ENCODE data around the gene C1QTNF3. TPM values are rescaled to one million over a fixed set of nuclear protein-coding genes. Genes with fewer than 3 reads are reported as not detected.

C1QTNF3 gene
- total and polyA plus RNA-seq, 2 of the 8 experiments (the other 6 are each of a cell fraction or from before 2014, with no cell fraction given) = 1.0 to 1.2 TPM

GRCh38 chr5:34001241-34001841 is 41.7 kb downstream of the C1QTNF3 start:
- POLR2A ChIA-PET (ENCODE audit: partially characterized antibody) = interaction anchor here (1.0 kb wide), 1 partner anchor 11 kb away, joined by 4 read pairs; no protein-coding TSS in a partner anchor
- H3K4me2 ChIP-seq (ENCODE audit: insufficient read depth in 1 of 2, low read depth in 2 of 2, low read length in 2 of 2) = no peak overlapping the region
- no peak for DNase-seq (ENCODE audit: low read depth in 1 of 2, low spot score in 2 of 2)
- H2BK5ac ChIP-seq (ENCODE audit: low read depth, low read length) = no peak overlapping the region
- no peak overlapping the region for H2BK20ac ChIP-seq (ENCODE audit: low read length)
- H3K36me3 ChIP-seq (ENCODE audit: control insufficient read depth in 2 of 4, insufficient read depth in 4 of 4, low read length in 3 of 4) = peaks cover 0 to 17% (median 3%) of the 10 kb centered on the region in 4 experiments; a peak in 5 of 8 replicates
- no peak overlapping the region for H2BK12ac ChIP-seq (ENCODE audit: low read depth, low read length)
- H2AK5ac ChIP-seq (ENCODE audit: low read depth, low read length) = no peak overlapping the region
- no peaks in the 10 kb centered on the region for H4K20me1 ChIP-seq (replicated peaks in 1 of 2; ENCODE audit: control insufficient read depth in 1 of 2, insufficient read depth in 2 of 2, low read length in 2 of 2)
- no peak overlapping the region for H3K4me3 ChIP-seq (ENCODE audit: extremely low read depth in 1 of 4, insufficient read depth in 2 of 4, low read depth in 3 of 4, low read length in 4 of 4)
- H3K9ac ChIP-seq (replicated peaks in 1 of 4; ENCODE audit: extremely low read depth in 1 of 4, low read depth in 3 of 4, low read length in 3 of 4) = peak overlapping the region in 1 of 4 experiments; percentile 4; a peak in 1 of 7 replicates
- no peak overlapping the region for H2AFZ ChIP-seq (ENCODE audit: low read length)
- H3K56ac ChIP-seq (replicated peaks; ENCODE audit: insufficient read length, low read depth, low read length) = no peak overlapping the region
- no peaks in the 10 kb centered on the region for H3K23me2 ChIP-seq (ENCODE audit: low read depth, low read length)
- H2BK15ac ChIP-seq (ENCODE audit: low read length) = no peak overlapping the region
- CTCF ChIA-PET (ENCODE audit: partially characterized antibody) = interaction anchor here (4.3 kb wide), 1 partner anchor 11 kb away, joined by 11 read pairs; no protein-coding TSS in a partner anchor
- no peaks in the 10 kb centered on the region for H3K27me3 ChIP-seq (replicated peaks in 1 of 4; ENCODE audit: control insufficient read depth in 3 of 4, extremely low read depth in 1 of 4, insufficient read depth in 3 of 4, low read length in 3 of 4)
- no peaks in the 10 kb centered on the region for H3K79me2 ChIP-seq (ENCODE audit: control insufficient read depth in 1 of 2, insufficient read depth in 2 of 2, low read length in 2 of 2)
- no peak overlapping the region for H4K5ac ChIP-seq (ENCODE audit: insufficient read length, low read depth, low read length)
- peaks cover 0 to 3% (median 1%) of the 10 kb centered on the region in 4 experiments; a peak in 2 of 7 replicates for H3K4me1 ChIP-seq (replicated peaks in 1 of 4; ENCODE audit: control insufficient read depth in 3 of 4, insufficient read depth in 4 of 4, low read length in 3 of 4)
- H3K14ac ChIP-seq (ENCODE audit: insufficient read length) = no peak overlapping the region
- no peaks in the 10 kb centered on the region for H3K9me3 ChIP-seq (ENCODE audit: insufficient read depth in 2 of 2, low read depth in 1 of 2, low read length in 1 of 2)
- no peak overlapping the region for H3K4ac ChIP-seq (replicated peaks; ENCODE audit: insufficient read length, low read depth, low read length)
- TF ChIP-seq KDM5A (IDR thresholded peaks at IDR 0.05; ENCODE audit: low read length) (no peak), RFX5 (IDR thresholded peaks at IDR 0.05; ENCODE audit: borderline replicate concordance, low read depth, low read length) (no peak), CBX8 (IDR thresholded peaks at IDR 0.05; ENCODE audit: borderline replicate concordance, low read depth, low read length) (no peak), POU5F1 (IDR thresholded peaks at IDR 0.05; ENCODE audit: low read depth, low read length) (no peak), SIN3A (conservative IDR thresholded peaks at IDR 0.05 in 1 of 2, IDR thresholded peaks at IDR 0.05 in 1 of 2; ENCODE audit: low read depth in 1 of 2, low read length in 2 of 2) (no peak), EZH2 (IDR thresholded peaks at IDR 0.05; ENCODE audit: low read depth, low read length, severe bottlenecking) (no peak), SAP30 (IDR thresholded peaks at IDR 0.05; ENCODE audit: insufficient read depth, insufficient replicate concordance, low read length) (no peak), TEAD4 (IDR thresholded peaks at IDR 0.05; ENCODE audit: low read depth, low read length) (no peak), JUND (IDR thresholded peaks at IDR 0.05; ENCODE audit: low read length) (no peak), HDAC6 (IDR thresholded peaks at IDR 0.05; ENCODE audit: low read depth, low read length) (no peak)
- H4K8ac ChIP-seq (ENCODE audit: extremely low read depth, insufficient read depth, low read length) = no peak overlapping the region
- no peak overlapping the region for H4K91ac ChIP-seq (replicated peaks; ENCODE audit: insufficient read length, low read length)
- no peak overlapping the region for H2BK120ac ChIP-seq (replicated peaks; ENCODE audit: low read depth, low read length)
- H3K79me1 ChIP-seq (ENCODE audit: low read depth, low read length) = no peaks in the 10 kb centered on the region
- no peak overlapping the region for H3K18ac ChIP-seq (ENCODE audit: extremely low read depth, low read length)
- 88% methylated on average over 10 of the region's 10 CpGs; no CpG with 5 or more reads in 1 of the 2 experiments for WGBS, 2 experiments (ENCODE audit: extremely low coverage in 1 of 2, insufficient coverage in 1 of 2, insufficient read length in 1 of 2, insufficient replicate concordance in 2 of 2, low coverage in 1 of 2, low lambda C conversion rate in 2 of 2, missing lambda C conversion rate in 1 of 2)
- H3K23ac ChIP-seq (ENCODE audit: insufficient read length) = no peak overlapping the region
- no peak for FAIRE-seq
- H3K27ac ChIP-seq (ENCODE audit: low read depth, low read length) = no peak overlapping the region
